Pulmonary artery endothelial cell (primary cell): Measurements from ENCODE around the gene SLC35F3. TPM values are rescaled to one million over a fixed set of nuclear protein-coding genes. Genes with fewer than 3 reads are reported as not detected.
"Not testable (repeated sequence)": the region's sequence is repeated elsewhere in the genome, so short reads cannot be mapped to it uniquely, and the experiment has no call there.

Experiments
- DNase-seq: peaks from one replicate; pipeline ENCODE4 v3.0.0-alpha.2; 2011; ENCODE audit warnings: low read depth, low spot score
- total RNA-seq: library from RNA; depleted of rRNA; stranded (reverse); fragments of >200 nt; gene quantifications from 2 replicates; pipeline ENCODE4 v1.2.3, GENCODE V29; 2014

The SLC35F3 gene
- total RNA-seq, 1 donor from 2014 or later: not detected

DNA sequence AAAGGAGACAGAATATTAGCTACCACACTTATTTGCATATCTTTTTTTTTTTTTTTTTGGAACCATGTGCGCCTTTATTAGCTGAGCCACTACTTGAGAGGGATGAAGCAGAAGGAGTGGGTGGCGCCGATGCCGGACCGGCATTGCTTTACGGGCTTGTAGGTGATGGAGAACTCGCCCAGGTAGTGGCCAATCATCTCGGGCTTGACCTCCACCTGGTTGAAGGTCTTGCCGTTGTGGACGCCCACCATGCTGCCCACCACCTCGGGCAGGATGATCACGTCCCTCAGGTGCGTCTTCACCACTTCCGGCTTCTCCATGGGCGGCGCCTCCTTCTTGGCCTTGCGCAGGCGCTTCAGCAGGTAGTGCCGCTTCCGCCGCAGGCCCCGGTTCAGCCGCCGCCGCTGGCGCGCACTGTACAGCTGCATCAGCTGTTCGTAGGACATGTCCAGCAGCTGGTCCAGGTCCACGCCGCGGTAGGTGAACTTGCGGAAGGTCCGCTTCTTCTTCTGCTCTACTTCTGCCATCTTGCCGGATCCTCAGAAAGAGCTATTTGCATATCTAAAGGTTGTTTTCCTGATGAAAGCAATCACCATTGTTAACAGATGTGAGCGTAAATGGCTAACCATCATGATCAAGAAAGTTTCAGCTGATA is 452.3 kb downstream of the SLC35F3 start:
- DNase-seq: not testable (repeated sequence)

- DNase-seq: no peak
These were observed 453.4 kb downstream of the SLC35F3 start for GRCh38 chr1:234357831-234358230.

DNA sequence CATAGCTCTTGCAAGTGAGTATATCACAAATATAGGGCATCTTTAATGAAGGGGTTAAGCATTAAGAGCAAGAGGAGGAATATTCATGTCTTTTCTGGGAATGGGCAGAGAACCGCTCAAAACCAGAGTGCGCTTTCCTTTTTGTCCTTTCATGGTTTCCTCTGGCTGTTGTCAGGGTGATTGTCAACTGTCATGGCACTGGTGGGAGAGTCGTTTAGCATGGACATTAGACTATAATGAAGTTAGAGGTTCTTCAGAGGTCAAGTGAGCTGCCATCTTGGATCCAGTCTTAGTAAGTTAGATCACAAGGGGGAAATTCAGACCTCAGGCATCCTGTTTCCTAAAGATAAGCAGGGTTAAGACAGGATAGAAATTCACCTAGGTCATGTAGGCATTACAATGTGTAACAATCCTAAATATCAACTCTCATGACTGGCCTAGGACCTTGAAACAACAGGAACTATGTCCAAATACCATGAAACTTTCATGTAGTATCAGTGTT is 456.7 kb downstream of the SLC35F3 start:
- no peak for DNase-seq

- no peak for DNase-seq
These were observed 458.1 kb downstream of the SLC35F3 start for GRCh38 chr1:234362558-234362957.

GRCh38 chr1:234368320-234369032 is 464.0 kb downstream of the SLC35F3 start:
- no peak for DNase-seq

DNA sequence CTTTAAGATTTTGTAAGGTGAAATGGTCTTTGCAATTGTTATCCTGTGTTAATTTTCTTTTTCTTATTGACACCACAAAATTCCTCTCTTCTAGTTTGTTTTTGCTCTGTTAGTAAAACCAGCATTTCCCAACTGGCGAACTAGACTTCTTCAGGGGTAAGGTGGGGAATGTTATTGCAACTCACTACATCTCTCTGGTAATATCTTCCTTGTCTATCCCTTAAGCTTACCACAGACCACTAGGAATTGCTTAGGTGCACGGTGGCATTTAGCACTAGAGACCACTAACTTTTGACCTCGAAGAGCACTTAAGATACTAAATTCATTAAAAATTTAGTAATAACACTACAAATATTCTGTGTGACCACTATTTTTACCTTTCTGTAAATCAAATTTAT is 464.6 kb downstream of the SLC35F3 start:
- no peak for DNase-seq

GRCh38 chr1:234369784-234370183 is 465.3 kb downstream of the SLC35F3 start:
- no peak for DNase-seq

DNA sequence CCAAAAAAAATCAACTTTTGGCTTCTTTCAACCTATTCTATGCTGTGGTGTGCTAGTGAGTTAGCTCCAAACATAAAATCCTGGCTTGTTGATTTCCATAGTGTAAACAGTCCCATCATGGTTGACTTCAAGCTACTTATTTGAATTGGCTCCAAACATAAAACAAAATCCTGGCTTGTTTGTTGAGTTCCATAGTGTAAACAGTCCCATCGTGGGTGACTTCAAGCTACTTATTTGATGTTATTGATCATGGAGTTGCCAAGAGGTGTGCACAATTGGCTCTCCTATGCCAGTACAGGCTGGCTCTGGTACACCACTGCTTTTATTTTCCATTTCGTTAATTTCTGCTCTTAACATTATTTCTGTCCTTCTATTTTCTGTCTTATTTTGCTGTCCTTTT is 466.9 kb downstream of the SLC35F3 start:
- DNase-seq: no peak

GRCh38 chr1:234372011-234372757 is 467.7 kb downstream of the SLC35F3 start:
- no peak for DNase-seq

DNA sequence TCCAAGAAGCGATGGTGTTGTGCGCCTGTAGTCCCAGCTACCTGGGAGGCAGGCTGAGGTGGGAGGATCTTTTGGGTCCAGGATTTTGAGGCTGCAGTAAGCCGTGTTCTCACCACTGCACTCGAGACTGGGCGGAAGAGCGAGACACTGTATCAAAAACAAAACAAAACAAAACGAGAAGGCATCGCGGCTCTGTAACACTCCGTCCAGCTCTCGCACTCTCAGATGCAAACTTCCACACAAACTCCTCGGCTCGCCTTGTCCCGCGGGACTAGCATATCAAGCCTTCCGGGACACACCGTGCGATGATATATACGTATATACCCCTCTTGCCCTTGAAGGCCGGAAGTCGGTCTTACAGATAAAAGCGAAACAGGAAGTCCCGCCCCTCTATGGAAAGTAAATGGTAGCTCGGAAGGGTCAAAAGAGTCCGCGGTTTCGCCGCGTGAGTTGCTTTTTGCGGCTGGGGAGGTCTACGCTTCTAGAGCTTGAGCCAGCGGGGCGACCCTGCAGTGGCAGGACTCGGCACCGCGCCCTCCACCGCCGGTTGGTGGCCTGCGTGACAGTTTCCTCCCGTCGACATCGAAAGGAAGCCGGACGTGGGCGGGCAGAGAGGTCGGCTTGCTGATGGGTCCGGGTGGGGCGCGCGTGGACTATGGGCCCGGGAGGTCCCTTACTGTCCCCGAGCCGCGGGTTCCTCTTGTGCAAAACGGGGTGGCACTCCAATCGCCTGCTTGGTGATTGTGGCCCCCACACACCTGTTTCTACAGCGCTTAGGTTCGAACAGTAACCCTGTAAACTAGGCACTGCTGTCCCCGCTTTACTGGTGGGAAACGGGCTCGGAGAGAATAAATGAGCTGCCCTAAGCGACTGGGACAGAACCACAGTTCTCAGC is 468.8 kb downstream of the SLC35F3 start, which contains the start of gene COA6:
Gene COA6, plus strand, starts transcription at position 393 of the 895 bp plus-strand sequence. Its CDS starts 11 bp downstream, at position 404.
- peak; percentile 89 for DNase-seq

DNA sequence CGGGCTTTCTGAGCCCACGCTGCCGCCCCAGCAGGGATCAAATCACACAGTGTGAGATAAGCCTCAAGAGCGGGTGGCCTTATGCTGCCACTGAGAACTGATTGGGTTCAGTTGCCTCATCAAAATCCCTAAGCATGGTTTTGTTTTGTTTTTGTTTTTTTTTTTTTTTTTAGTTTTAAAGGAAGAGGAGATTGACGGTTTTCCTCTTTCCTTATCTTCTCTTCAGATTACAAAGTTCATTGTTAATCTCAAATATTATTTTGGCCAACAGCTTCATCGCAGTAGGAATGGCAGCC is 469.4 kb downstream of the SLC35F3 start:
- no peak for DNase-seq
